GM21515 (cell line): ENCODE measurements around the gene PACRG.

Source experiments
- ATAC-seq: cut with Tn5 transposase; IDR thresholded peaks from one replicate; pipeline ENCODE4 v1.9.1; 2021; ENCODE audit not compliant: unreplicated experiment

The PACRG gene

GRCh38 chr6:163191704-163192537 is 464.1 kb downstream of the PACRG start:
- ATAC-seq = no peak

GRCh38 chr6:163192591-163192990 is 464.8 kb downstream of the PACRG start:
- no peak for ATAC-seq

GRCh38 chr6:163193326-163193725 is 465.6 kb downstream of the PACRG start:
- no peak for ATAC-seq

GRCh38 chr6:163195721-163196691 is 468.2 kb downstream of the PACRG start:
- ATAC-seq = no peak

GRCh38 chr6:163197839-163198238 is 470.1 kb downstream of the PACRG start:
- ATAC-seq = no peak

- no peak for ATAC-seq
Observed at GRCh38 chr6:163198396-163198795, 470.6 kb downstream of the PACRG start.

GRCh38 chr6:163199371-163199770 is 471.6 kb downstream of the PACRG start:
- ATAC-seq = no peak

- ATAC-seq = no peak
Observed at GRCh38 chr6:163200289-163200688, 472.5 kb downstream of the PACRG start.

GRCh38 chr6:163200694-163201093 is 472.9 kb downstream of the PACRG start:
- ATAC-seq = no peak

GRCh38 chr6:163201855-163202254 is 474.1 kb downstream of the PACRG start:
- no peak for ATAC-seq

- ATAC-seq = no peak
Observed at GRCh38 chr6:163206196-163206595, 478.4 kb downstream of the PACRG start.

- no peak for ATAC-seq
Observed at GRCh38 chr6:163207431-163208383, 479.9 kb downstream of the PACRG start.

GRCh38 chr6:163209005-163209404 is 481.2 kb downstream of the PACRG start:
- ATAC-seq = no peak

- ATAC-seq = no peak
Observed at GRCh38 chr6:163212123-163212522, 484.3 kb downstream of the PACRG start.

GRCh38 chr6:163214259-163214658 is 486.5 kb downstream of the PACRG start:
- ATAC-seq = no peak

- ATAC-seq = no peak
Observed at GRCh38 chr6:163218361-163218894, 490.7 kb downstream of the PACRG start.

GRCh38 chr6:163226181-163226835 is 498.5 kb downstream of the PACRG start:
- ATAC-seq = no peak

GRCh38 chr6:163226836-163227485 is 499.2 kb downstream of the PACRG start:
- ATAC-seq = no peak

GRCh38 chr6:163228041-163228440 is 500.3 kb downstream of the PACRG start:
- no peak for ATAC-seq
